GM10266 (cell line): Measurements from ENCODE around the gene BBLN.

Source experiments
- DNase-seq: peaks from one replicate; pipeline ENCODE4 v3.0.0; 2012; ENCODE audit errors: extremely low spot score
- TF ChIP-seq, protein P1 (sequence below): IDR thresholded peaks from 2 replicates; pipeline ENCODE4 v1.5.1; 2012; ENCODE audit warnings: mild to moderate bottlenecking, low read depth; ENCODE audit not compliant: control insufficient read depth, insufficient read depth; ENCODE audit errors: missing control alignments

Gene BBLN

DNA sequence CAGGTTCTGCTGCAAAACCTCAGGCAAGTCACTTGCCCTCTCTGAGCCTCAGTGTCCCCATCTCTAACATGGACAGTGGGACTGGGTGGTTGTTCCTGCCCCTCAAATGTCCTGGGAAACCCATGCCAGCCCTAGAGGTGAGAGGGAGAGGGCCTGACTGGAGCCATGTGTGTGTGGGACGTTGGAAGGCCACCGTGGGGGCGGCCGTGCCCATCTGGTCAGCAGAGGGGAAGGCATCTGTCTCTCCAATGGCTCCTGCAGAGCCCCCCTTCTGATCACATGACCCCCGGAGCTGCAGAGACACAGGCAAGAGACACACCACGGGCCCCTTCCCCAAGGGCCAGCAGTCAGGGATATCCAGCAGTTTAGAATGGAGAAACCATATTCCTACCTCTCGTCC lies 44.8 kb downstream of the BBLN start:
- TF ChIP-seq, protein P1, sequence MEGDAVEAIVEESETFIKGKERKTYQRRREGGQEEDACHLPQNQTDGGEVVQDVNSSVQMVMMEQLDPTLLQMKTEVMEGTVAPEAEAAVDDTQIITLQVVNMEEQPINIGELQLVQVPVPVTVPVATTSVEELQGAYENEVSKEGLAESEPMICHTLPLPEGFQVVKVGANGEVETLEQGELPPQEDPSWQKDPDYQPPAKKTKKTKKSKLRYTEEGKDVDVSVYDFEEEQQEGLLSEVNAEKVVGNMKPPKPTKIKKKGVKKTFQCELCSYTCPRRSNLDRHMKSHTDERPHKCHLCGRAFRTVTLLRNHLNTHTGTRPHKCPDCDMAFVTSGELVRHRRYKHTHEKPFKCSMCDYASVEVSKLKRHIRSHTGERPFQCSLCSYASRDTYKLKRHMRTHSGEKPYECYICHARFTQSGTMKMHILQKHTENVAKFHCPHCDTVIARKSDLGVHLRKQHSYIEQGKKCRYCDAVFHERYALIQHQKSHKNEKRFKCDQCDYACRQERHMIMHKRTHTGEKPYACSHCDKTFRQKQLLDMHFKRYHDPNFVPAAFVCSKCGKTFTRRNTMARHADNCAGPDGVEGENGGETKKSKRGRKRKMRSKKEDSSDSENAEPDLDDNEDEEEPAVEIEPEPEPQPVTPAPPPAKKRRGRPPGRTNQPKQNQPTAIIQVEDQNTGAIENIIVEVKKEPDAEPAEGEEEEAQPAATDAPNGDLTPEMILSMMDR = no peak
- no peak for DNase-seq

DNA sequence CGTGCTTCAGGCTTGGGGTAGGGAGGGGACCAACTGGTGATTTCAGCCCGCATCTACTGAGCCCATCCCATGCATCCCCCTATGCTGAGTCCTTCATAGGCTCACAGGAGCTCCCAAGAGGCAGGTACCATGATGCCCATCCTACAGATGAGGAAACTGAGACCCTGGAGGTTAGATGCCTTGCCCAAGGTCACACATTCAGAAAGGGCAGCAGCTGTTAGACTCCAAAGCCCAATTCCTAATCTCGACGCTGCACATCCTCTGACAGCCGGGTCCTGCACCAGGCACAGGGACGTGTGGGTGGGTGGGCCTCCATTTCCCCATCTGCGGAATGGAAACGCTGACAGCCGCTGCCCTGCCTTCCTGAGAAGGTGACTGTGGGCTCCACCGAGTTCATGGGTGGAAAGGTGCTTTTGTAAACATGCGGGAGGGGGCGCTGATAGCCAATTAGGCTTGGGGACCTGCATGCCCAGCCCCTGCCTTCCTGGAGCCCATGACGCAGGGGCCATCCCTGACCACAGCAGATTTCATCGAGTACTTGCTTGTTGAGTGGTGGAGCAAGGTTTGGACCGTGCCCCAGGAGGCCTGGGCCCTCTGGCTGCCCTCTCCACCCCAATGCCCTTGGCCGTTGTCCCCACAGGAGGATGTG lies 45.4 kb downstream of the BBLN start:
- TF ChIP-seq, protein P1 = no peak
- no peak for DNase-seq

DNA sequence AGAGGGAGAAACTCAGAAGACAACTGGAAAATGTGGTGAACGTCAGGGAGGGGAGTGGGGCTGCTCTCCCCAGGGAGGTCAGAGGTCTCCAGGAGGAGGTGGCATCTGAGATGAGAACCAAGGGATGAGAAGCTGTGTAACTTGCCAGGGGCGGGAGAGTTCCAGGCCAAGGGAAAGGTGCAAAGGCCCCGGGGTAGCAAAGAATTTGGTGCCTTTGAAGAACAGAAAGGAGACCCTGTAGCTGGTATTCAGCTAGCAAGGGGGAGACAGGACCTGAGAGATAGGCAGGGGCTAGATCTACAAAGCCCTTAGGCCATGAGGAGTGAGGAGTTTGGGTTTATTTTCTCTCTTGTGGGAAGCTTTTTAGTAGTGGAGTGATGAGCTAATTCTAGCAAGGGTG lies 46.4 kb downstream of the BBLN start:
- TF ChIP-seq, protein P1 = no peak

DNA sequence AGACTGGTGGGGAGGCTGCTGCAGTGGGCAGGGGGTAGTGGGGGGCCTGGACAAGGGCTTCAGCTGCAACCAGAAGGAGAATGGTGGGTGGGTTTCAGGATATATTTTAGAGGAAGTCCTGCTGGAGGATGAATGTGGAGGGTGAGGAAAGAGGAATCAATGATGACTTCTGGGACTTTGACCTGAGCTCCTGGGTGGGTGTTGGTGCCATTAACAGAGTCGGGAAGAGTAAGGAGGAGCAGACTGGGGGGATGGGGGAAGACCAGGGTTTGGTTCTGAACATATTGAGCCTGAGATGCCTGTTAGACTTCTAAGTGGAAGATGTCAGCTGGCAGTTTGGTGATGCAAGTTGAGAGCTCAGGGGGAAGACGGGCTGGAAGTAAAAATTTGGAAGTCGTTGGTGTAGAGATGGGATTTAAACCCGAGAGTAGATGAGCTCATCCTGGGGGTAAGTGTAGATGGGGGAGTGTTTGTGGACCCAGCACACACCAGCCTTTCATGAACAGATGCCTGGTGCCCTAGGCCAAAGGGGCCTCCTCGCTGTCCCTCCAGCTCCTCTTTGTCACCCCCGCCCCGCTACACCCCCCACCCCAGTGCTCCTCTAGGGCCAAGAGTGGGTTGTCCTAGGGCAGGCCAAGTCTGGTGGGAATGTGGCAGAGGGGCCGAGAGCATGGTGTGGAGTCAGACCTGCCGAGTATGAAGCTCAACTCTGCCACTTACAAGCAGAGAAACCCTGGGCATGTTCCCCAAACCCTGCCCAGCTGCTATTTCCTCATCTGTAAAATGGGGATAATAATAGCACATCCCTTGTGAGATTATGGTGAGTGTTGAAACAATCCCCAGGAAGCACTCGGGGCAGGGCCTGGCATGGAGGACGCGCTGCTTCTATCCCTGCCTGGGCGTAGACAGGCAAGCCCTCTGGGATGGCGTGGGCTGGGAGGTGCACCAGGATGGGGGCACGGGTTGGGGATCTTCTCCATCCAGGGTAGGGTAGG lies 47.1 kb downstream of the BBLN start:
- TF ChIP-seq, protein P1 = no peak
- no peak for DNase-seq

More for the DNA sequence above, 46.4 kb downstream of the BBLN start:
- DNase-seq = no peak

DNA sequence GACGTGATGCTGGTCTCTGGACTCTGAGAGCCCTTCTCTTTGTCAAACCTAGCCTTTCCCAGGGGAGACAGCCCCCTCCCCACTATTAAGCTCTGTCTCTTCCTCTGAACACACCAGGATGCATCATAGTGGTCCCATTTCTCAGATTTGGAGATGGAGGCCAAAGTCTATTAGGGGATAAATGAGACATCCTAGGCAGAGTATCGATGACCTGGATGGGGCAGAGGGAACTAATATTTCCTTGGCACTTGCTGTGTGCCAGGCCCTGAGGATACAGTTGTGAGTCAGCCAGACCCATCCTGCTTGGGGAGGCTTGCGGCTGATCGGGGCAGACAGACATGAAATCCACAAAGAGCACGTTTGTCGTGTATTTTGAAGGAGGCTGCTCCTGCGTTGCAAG lies 48.3 kb downstream of the BBLN start:
- TF ChIP-seq, protein P1 = no peak
- DNase-seq = no peak

DNA sequence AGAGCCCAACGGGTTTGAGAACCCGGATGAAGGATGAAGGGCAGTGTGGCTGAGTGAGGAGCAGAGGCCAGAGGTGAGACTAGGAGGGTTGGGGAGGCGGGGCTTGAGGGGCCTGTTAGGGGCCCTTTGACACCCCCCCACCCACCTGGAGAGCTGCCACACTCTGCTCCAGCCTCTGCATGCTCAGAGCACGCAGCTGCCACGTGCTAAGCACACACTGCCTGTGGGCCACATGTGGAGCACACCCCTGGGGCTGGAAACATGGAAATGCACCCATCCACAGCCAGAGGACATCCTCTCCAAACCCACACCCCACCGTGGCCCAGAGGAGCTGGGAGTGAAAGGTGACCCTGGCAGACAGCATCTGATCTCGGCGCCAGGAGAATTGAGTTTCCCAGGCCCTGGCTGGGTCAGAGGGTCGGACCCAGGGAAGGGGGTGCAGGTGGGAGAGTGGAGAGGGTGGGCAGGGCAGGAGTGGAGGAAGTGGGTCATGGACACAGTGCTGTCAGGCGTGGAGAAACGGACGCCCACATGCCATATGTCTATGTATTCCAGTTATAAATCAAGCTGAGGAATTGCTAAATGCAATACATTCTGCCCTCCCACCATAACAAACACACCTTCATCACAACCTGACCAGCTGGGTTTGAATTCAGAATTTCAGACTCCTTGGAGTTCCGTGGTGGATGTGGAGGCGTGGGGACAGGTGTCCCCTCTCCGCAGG lies 49.0 kb downstream of the BBLN start:
- TF ChIP-seq, protein P1 = no peak
- no peak for DNase-seq
